RWPE1 (cell line): ENCODE results near the gene ADISSP.
A peak's percentile ranks its signal among the peaks of the same experiment; 100 is the strongest.

ENCODE experiments used
- CTCF ChIA-PET: fragments of 350-600 bp; sonication (Branson Sonifier 250); formaldehyde crosslinking; extraction: SDS; loops from one replicate; lab custom pipeline; 2021; lab: Yijun Ruan, JAX
- POLR2A ChIA-PET: fragments of 400-600 bp; formaldehyde crosslinking; extraction: SDS; loops from one replicate; lab custom pipeline; 2020; ENCODE audit warnings: antibody characterized with exemption; ENCODE audit not compliant: low non-redundant PET; lab: Yijun Ruan, JAX
- DNase-seq: peaks from one replicate; pipeline ENCODE4 v3.0.0; 2012; ENCODE audit warnings: low spot score
- H3K27ac ChIP-seq: fragments of 450-650 bp; 2 replicates; pipeline ENCODE4 v1.5.1; 2017
- CTCF ChIP-seq: fragments of 450-650 bp; conservative IDR thresholded peaks from 2 replicates; pipeline ENCODE4 v1.5.1; 2017; ENCODE audit warnings: low read depth, mild to moderate bottlenecking

Gene ADISSP

GRCh38 chr20:3783511-3784195, 16.1 kb upstream of the ADISSP start:
- H3K27ac ChIP-seq = peak overlapping the region; percentile 83
- POLR2A ChIA-PET = no interaction called here
- no peak for TF ChIP-seq CTCF
- CTCF ChIA-PET = interaction anchor here (0.5 to 1.2 kb wide), 4 partner anchors 27 to 958 kb away, joined by 3 to 4 read pairs (median 4); no protein-coding TSS in a partner anchor
- no peak for DNase-seq

GRCh38 chr20:3783068-3783489, 15.5 kb upstream of the ADISSP start:
- ChIA-PET POLR2A (no interaction called here), CTCF (interaction anchor here (1.1 kb wide), 1 partner anchor 73 kb away, joined by 4 read pairs; no protein-coding TSS in a partner anchor)
- no peak for DNase-seq
- H3K27ac ChIP-seq = peak overlapping the region; percentile 83
- no peak for TF ChIP-seq CTCF

- TF ChIP-seq CTCF = no peak
- ChIA-PET CTCF (interaction anchor here (0.5 kb wide), 1 partner anchor 79 kb away, joined by 4 read pairs; no protein-coding TSS in a partner anchor), POLR2A (no interaction called here)
- peak overlapping the region; percentile 83 for H3K27ac ChIP-seq
- DNase-seq = no peak
Observed at GRCh38 chr20:3782597-3782996, 15.0 kb upstream of the ADISSP start.

- ChIA-PET POLR2A (interaction anchor here (0.5 to 0.8 kb wide), 3 partner anchors 13 to 844 kb away, joined by 3 to 5 read pairs (median 3); partner anchors contain the start of gene ADISSP), CTCF (interaction anchor here (0.8 to 1.3 kb wide), 3 partner anchors 10 to 39 kb away, joined by 3 to 9 read pairs (median 4); partner anchors contain the start of genes ADISSP and AP5S1)
- TF ChIP-seq CTCF = peak; percentile 81
- peak; percentile 98 for DNase-seq
- peak within 1 kb of the TSS; percentile 83 for H3K27ac ChIP-seq
Observed at GRCh38 chr20:3781153-3781910, 13.8 kb upstream of the ADISSP start, which contains the start of gene SPEF1. TSS of gene SPEF1 (minus strand) at chr20:3781448. CDS start at chr20:3781287, 161 bp downstream.

- CTCF ChIA-PET = interaction anchor here (0.5 to 3.4 kb wide), 6 partner anchors 10 to 237 kb away, joined by 3 to 18 read pairs (median 5); partner anchors contain the start of gene AP5S1
- TF ChIP-seq CTCF = no peak
- DNase-seq = no peak
- POLR2A ChIA-PET = interaction anchor here (0.6 kb wide), 1 partner anchor 36 kb away, joined by 4 read pairs; no protein-coding TSS in a partner anchor
- no peak overlapping the region for H3K27ac ChIP-seq
Observed at GRCh38 chr20:3778976-3779375, 11.4 kb upstream of the ADISSP start.
